ENCODE measurements around the gene MRPS18A.

The MRPS18A gene

DNA sequence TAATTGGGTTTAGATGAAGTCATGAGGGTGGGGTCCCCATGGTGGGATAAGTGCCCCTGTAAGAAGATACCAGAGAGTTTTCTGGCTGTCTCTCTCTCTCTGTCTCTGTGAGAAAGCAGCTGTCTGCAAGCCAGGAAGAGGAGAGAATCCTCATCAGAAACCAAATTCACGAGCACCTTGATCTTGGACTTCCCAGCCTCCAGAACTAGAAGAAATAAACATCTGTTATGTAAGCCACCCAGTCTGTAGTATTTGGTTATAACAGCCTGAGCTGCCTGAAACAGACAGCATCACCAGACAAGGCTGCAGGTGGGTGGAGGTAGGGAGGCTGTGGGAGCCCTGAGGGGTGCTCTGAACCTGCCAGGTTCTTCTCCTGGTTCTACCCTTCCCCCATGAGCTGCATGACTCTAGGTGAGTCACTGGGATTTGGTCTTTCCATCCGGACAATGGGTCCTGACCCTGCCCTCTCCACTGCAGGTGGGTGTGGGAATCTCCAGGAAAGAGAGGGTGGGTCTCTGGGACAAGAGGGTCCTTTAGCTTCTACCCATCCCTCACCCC lies 48.1 kb upstream of the MRPS18A start:
- TF ChIP-seq, protein P1, sequence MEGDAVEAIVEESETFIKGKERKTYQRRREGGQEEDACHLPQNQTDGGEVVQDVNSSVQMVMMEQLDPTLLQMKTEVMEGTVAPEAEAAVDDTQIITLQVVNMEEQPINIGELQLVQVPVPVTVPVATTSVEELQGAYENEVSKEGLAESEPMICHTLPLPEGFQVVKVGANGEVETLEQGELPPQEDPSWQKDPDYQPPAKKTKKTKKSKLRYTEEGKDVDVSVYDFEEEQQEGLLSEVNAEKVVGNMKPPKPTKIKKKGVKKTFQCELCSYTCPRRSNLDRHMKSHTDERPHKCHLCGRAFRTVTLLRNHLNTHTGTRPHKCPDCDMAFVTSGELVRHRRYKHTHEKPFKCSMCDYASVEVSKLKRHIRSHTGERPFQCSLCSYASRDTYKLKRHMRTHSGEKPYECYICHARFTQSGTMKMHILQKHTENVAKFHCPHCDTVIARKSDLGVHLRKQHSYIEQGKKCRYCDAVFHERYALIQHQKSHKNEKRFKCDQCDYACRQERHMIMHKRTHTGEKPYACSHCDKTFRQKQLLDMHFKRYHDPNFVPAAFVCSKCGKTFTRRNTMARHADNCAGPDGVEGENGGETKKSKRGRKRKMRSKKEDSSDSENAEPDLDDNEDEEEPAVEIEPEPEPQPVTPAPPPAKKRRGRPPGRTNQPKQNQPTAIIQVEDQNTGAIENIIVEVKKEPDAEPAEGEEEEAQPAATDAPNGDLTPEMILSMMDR (conservative IDR thresholded peaks at IDR 0.05; ENCODE audit: low read length): no peak
- no peak for TF ChIP-seq EZH2phosphoT487 (IDR thresholded peaks at IDR 0.05; ENCODE audit: borderline replicate concordance)
- no peaks in the 10 kb centered on the region; the same call in 1 of the 2 replicates for H3K9me3 ChIP-seq (ENCODE audit: insufficient read depth, low read depth, low read length)
- H3K36me3 ChIP-seq (ENCODE audit: insufficient read depth, low read length): no peaks in the 10 kb centered on the region
- peaks cover 11% of the 10 kb centered on the region for H3K4me1 ChIP-seq (ENCODE audit: insufficient read depth, low read length, poor library complexity, severe bottlenecking)
- no peaks in the 10 kb centered on the region for H3K79me2 ChIP-seq (ENCODE audit: insufficient read depth, low read length)
- no peaks in the 10 kb centered on the region for H4K20me1 ChIP-seq (ENCODE audit: insufficient read depth, low read length, poor library complexity, severe bottlenecking)
- H3K9ac ChIP-seq (ENCODE audit: low read depth, low read length, poor library complexity, severe bottlenecking): no peak overlapping the region
- no peak overlapping the region for H3K4me3 ChIP-seq (ENCODE audit: low read length, poor library complexity, severe bottlenecking)
- no peaks in the 10 kb centered on the region for H3K9me2 ChIP-seq (replicated peaks; ENCODE audit: low read depth, low read length)
- no peak overlapping the region for H2AFZ ChIP-seq (ENCODE audit: low read length)
- no peak overlapping the region for H3K4me2 ChIP-seq (ENCODE audit: low read depth, low read length, poor library complexity, severe bottlenecking)
- H3K27me3 ChIP-seq (ENCODE audit: insufficient read depth, low read length, poor library complexity, severe bottlenecking): no peaks in the 10 kb centered on the region
- H3F3A ChIP-seq (ENCODE audit: low read depth): no peaks in the 10 kb centered on the region

DNA sequence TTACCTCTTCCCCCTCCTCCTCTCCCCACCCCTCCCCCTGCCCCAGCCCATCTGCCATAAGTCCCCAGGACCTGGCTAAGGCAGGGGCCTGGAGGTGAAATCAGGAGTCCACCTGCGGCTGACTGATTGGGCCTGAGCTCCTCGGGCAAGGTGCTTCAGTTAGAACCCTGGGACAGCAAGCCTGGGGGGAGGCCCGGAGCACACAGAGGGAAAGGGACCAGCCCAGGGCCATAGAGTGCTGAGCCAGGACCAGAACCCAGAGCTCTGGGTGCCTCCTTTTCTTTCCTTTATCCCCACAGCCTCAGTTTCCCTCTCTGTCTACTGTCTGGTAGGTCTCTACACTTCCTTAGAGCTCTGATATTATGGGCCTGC lies 46.7 kb upstream of the MRPS18A start:
- H3K4me1 ChIP-seq (ENCODE audit: insufficient read depth, low read length, poor library complexity, severe bottlenecking): peaks cover 11% of the 10 kb centered on the region
- no peak overlapping the region for H2AFZ ChIP-seq (ENCODE audit: low read length)
- no peaks in the 10 kb centered on the region; the same call in 1 of the 2 replicates for H3K9me3 ChIP-seq (ENCODE audit: insufficient read depth, low read depth, low read length)
- peak overlapping the region; percentile 43 for H3K9ac ChIP-seq (ENCODE audit: low read depth, low read length, poor library complexity, severe bottlenecking)
- H4K20me1 ChIP-seq (ENCODE audit: insufficient read depth, low read length, poor library complexity, severe bottlenecking): no peaks in the 10 kb centered on the region
- no peaks in the 10 kb centered on the region for H3F3A ChIP-seq (ENCODE audit: low read depth)
- no peaks in the 10 kb centered on the region for H3K36me3 ChIP-seq (ENCODE audit: insufficient read depth, low read length)
- no peaks in the 10 kb centered on the region for H3K79me2 ChIP-seq (ENCODE audit: insufficient read depth, low read length)
- no peak for TF ChIP-seq EZH2phosphoT487 (IDR thresholded peaks at IDR 0.05; ENCODE audit: borderline replicate concordance)
- TF ChIP-seq, protein P1 (conservative IDR thresholded peaks at IDR 0.05; ENCODE audit: low read length): no peak
- peak overlapping the region; percentile 32 for H3K4me2 ChIP-seq (ENCODE audit: low read depth, low read length, poor library complexity, severe bottlenecking)
- H3K9me2 ChIP-seq (replicated peaks; ENCODE audit: low read depth, low read length): no peaks in the 10 kb centered on the region
- H3K4me3 ChIP-seq (ENCODE audit: low read length, poor library complexity, severe bottlenecking): no peak overlapping the region
- H3K27me3 ChIP-seq (ENCODE audit: insufficient read depth, low read length, poor library complexity, severe bottlenecking): no peaks in the 10 kb centered on the region

DNA sequence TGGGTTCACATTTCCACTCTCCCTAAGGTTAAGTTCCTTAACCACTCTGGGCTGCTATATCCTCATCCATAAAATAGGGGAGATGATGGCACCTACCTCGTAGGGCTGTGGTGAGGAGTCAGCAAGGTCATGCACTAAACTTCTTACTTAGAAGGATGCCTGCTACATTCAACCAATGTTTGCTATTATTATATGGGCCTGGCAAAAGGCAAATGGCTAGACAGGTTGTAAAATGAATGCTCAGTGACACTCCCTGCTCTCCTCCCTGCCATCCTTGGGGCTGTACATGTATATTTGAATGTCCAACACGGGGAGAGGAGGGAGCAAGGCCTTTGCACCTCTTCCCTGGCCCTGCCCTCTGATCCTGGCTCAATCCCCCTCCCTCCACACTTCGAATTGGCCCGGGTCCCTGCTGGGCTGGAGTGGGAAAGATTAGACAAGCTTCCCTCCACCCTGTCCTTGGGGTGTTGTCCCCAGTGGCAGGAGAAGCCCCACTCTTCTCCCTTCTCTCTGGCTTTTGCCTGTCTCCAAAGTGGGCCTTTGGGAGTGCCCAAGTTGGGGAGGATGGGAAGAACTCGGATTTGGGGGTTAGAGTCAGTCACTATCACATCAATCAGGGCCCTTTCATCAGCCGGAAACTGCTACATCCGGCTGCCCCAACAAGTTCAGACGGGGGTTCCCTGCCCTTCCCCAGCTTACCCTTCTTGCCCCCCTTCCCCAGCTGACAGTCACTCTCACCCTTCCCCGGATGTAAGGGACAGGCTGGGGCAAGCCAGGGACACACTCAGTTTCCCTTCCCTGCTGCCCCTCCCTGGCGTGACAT lies 46.1 kb upstream of the MRPS18A start:
- H3K9ac ChIP-seq (ENCODE audit: low read depth, low read length, poor library complexity, severe bottlenecking): peak overlapping the region; percentile 43
- no peaks in the 10 kb centered on the region for H3F3A ChIP-seq (ENCODE audit: low read depth)
- no peaks in the 10 kb centered on the region for H3K36me3 ChIP-seq (ENCODE audit: insufficient read depth, low read length)
- no peak overlapping the region for H3K4me3 ChIP-seq (ENCODE audit: low read length, poor library complexity, severe bottlenecking)
- TF ChIP-seq, protein P1 (conservative IDR thresholded peaks at IDR 0.05; ENCODE audit: low read length): no peak
- no peak for TF ChIP-seq EZH2phosphoT487 (IDR thresholded peaks at IDR 0.05; ENCODE audit: borderline replicate concordance)
- H3K27me3 ChIP-seq (ENCODE audit: insufficient read depth, low read length, poor library complexity, severe bottlenecking): no peaks in the 10 kb centered on the region
- no peak overlapping the region for H2AFZ ChIP-seq (ENCODE audit: low read length)
- H4K20me1 ChIP-seq (ENCODE audit: insufficient read depth, low read length, poor library complexity, severe bottlenecking): no peaks in the 10 kb centered on the region
- H3K9me2 ChIP-seq (replicated peaks; ENCODE audit: low read depth, low read length): no peaks in the 10 kb centered on the region
- H3K79me2 ChIP-seq (ENCODE audit: insufficient read depth, low read length): no peaks in the 10 kb centered on the region
- H3K4me1 ChIP-seq (ENCODE audit: insufficient read depth, low read length, poor library complexity, severe bottlenecking): peaks cover 11% of the 10 kb centered on the region
- peak overlapping the region; percentile 32 for H3K4me2 ChIP-seq (ENCODE audit: low read depth, low read length, poor library complexity, severe bottlenecking)
- H3K9me3 ChIP-seq (ENCODE audit: insufficient read depth, low read depth, low read length): no peaks in the 10 kb centered on the region; the same call in 1 of the 2 replicates

All from Loucy (cell line).